Vagina (tissue), 2 donors: ENCODE measurements around the gene UBAP2L. TPM values are rescaled to one million over a fixed set of nuclear protein-coding genes. Genes with fewer than 3 reads are reported as not detected.
A peak's percentile ranks its signal among the peaks of the same experiment; 100 is the strongest.

Experiments used
- DNase-seq, 2 donors: peaks; one replicate each; pipeline ENCODE4 v3.0.0-alpha.2; 2017; ENCODE audit errors: extremely low spot score in 2 of 2
- H3K27ac ChIP-seq: fragments of 200-600 bp; sonication (generic); one replicate; pipeline ENCODE4 v1.5.1; 2019
- H3K27me3 ChIP-seq: fragments of 200-600 bp; sonication (generic); one replicate; pipeline ENCODE4 v1.5.1; 2019
- H3K36me3 ChIP-seq, 2 donors: fragments of 200-600 bp; sonication (generic); one replicate each; pipeline ENCODE4 v1.5.1; 2017 to 2019
- H3K4me1 ChIP-seq: fragments of 200-600 bp; sonication (generic); one replicate; pipeline ENCODE4 v1.5.1; 2019
- H3K4me3 ChIP-seq, 2 donors: fragments of 200-600 bp; sonication (generic); 1 replicate in 1 of 2; 2 replicates in 1 of 2; pipeline ENCODE4 v1.5.1; 2016 to 2019
- H3K9me3 ChIP-seq: fragments of 200-600 bp; sonication (generic); one replicate; pipeline ENCODE4 v1.5.1; 2019
- CTCF ChIP-seq, 3 experiments: fragments of 450-650 bp in 2 of 3; fragments of 200-600 bp in 1 of 3; sonication (generic) in 1 of 3; IDR thresholded peaks; one replicate each; pipeline ENCODE4 v1.5.1; 2017 to 2019; ENCODE audit warnings: antibody characterized with exemption in 3 of 3, mild to moderate bottlenecking in 2 of 3, moderate library complexity in 2 of 3
- POLR2A ChIP-seq, 2 donors: fragments of 450-650 bp; IDR thresholded peaks; one replicate each; pipeline ENCODE4 v1.6.1; 2017; ENCODE audit warnings: antibody characterized with exemption in 2 of 2, mild to moderate bottlenecking in 2 of 2, moderate library complexity in 2 of 2
- POLR2AphosphoS5 ChIP-seq, 2 donors: sonication (generic); formaldehyde crosslinking; IDR thresholded peaks; one replicate each; pipeline ENCODE4 v1.9.0; 2017; ENCODE audit warnings: antibody characterized with exemption in 2 of 2, mild to moderate bottlenecking in 2 of 2, low read depth in 1 of 2; ENCODE audit not compliant: insufficient read depth in 1 of 2
- intact Hi-C: fragments of 100-400 bp; cut with DNase I; formaldehyde crosslinking; loops from one replicate; pipeline ENCODE4 v1.15.1; 2023
- total RNA-seq: library from RNA; depleted of rRNA; stranded (reverse); fragments of >200 nt; gene quantifications from one replicate; pipeline ENCODE4 v1.2.3, GENCODE V29; 2016

Gene UBAP2L
- total RNA-seq, result 75.9 TPM

GRCh38 chr1:154220071-154220969 is at the start of gene UBAP2L:
Gene UBAP2L, plus strand, starts transcription at chr1:154220955. Its CDS starts 4,169 bp downstream, at chr1:154225124.
- DNase-seq, result peak; percentile 99 to 100
- Histone ChIP-seq H3K27me3 (no peaks in the 10 kb centered on the region), H3K27ac (peak within 1 kb of the TSS; percentile 100), H3K9me3 (no peaks in the 10 kb centered on the region), H3K4me1 (peaks cover 65% of the 10 kb centered on the region), H3K36me3 (peaks cover 0 to 26% of the 10 kb centered on the region in 2 donors), H3K4me3 (peak within 1 kb of the TSS; percentile 67 to 95)
- TF ChIP-seq CTCF (IDR thresholded peaks at IDR 0.05) (no peak), POLR2A (IDR thresholded peaks at IDR 0.05) (peak in 1 of 2 donors; percentile 76), POLR2AphosphoS5 (IDR thresholded peaks at IDR 0.05; ENCODE audit: insufficient read depth in 1 of 2, low read depth in 1 of 2) (peak; percentile 98 to 100)
- intact Hi-C loops, result loop anchor here (2.0 kb wide), 1 partner anchor 38 kb away; no protein-coding TSS in a partner anchor

GRCh38 chr1:154171223-154171583 is 49.6 kb upstream of the UBAP2L start:
- Histone ChIP-seq H3K27ac (no peak overlapping the region), H3K9me3 (no peaks in the 10 kb centered on the region), H3K36me3 (peaks cover 0 to 90% of the 10 kb centered on the region in 2 donors), H3K4me1 (peaks cover 8% of the 10 kb centered on the region), H3K27me3 (no peaks in the 10 kb centered on the region), H3K4me3 (no peak overlapping the region)
- TF ChIP-seq POLR2A (IDR thresholded peaks at IDR 0.05) (no peak), POLR2AphosphoS5 (IDR thresholded peaks at IDR 0.05; ENCODE audit: insufficient read depth in 1 of 2, low read depth in 1 of 2) (no peak), CTCF (IDR thresholded peaks at IDR 0.05) (no peak)
- intact Hi-C loops, result no loop called here
- DNase-seq, result no peak

- H3K27me3 ChIP-seq, result no peaks in the 10 kb centered on the region
- H3K4me1 ChIP-seq, result peaks cover 15% of the 10 kb centered on the region
- no peak overlapping the region for H3K4me3 ChIP-seq
- intact Hi-C loops, result no loop called here
- DNase-seq, result no peak
- H3K9me3 ChIP-seq, result no peaks in the 10 kb centered on the region
- H3K27ac ChIP-seq, result no peak overlapping the region
- TF ChIP-seq CTCF (IDR thresholded peaks at IDR 0.05), result no peak
- TF ChIP-seq POLR2AphosphoS5 (IDR thresholded peaks at IDR 0.05; ENCODE audit: insufficient read depth in 1 of 2, low read depth in 1 of 2), result no peak
- no peak for TF ChIP-seq POLR2A (IDR thresholded peaks at IDR 0.05)
- H3K36me3 ChIP-seq, result peaks cover 0 to 83% of the 10 kb centered on the region in 2 donors
Measured at GRCh38 chr1:154171880-154172279, 48.9 kb upstream of the UBAP2L start.

GRCh38 chr1:154174654-154175053 is 46.1 kb upstream of the UBAP2L start:
- Histone ChIP-seq H3K9me3 (no peaks in the 10 kb centered on the region), H3K27ac (no peak overlapping the region), H3K4me3 (no peak overlapping the region), H3K27me3 (no peaks in the 10 kb centered on the region), H3K4me1 (peaks cover 43% of the 10 kb centered on the region), H3K36me3 (peaks cover 0 to 55% of the 10 kb centered on the region in 2 donors)
- intact Hi-C loops, result no loop called here
- TF ChIP-seq POLR2A (IDR thresholded peaks at IDR 0.05) (no peak), CTCF (IDR thresholded peaks at IDR 0.05) (no peak), POLR2AphosphoS5 (IDR thresholded peaks at IDR 0.05; ENCODE audit: insufficient read depth in 1 of 2, low read depth in 1 of 2) (no peak)
- no peak for DNase-seq

DNA sequence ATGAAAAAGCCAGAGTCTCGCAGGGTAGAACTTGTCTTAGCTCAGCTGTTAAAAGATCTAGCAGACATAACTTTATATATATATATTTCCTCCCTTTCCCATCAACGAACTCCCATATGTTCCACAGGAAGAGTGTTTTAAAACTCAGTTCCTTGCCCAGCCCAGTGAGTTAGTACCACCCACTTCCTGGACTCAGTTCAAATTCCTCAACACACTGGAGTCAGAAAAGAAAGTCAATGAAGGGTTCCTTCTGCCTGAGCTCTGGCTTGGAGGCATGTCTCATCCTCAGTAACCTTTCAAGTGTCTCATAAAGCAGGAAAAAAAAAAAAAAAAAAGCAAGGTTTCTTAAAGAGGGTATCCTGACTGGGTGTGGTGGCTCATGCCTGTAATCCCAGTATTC is 44.4 kb upstream of the UBAP2L start:
- no peak for DNase-seq
- Histone ChIP-seq H3K27me3 (no peaks in the 10 kb centered on the region), H3K4me1 (peaks cover 60% of the 10 kb centered on the region), H3K36me3 (peaks cover 0 to 39% of the 10 kb centered on the region in 2 donors), H3K27ac (no peak overlapping the region), H3K4me3 (no peak overlapping the region), H3K9me3 (no peaks in the 10 kb centered on the region)
- no peak for TF ChIP-seq CTCF (IDR thresholded peaks at IDR 0.05)
- no peak for TF ChIP-seq POLR2A (IDR thresholded peaks at IDR 0.05)
- TF ChIP-seq POLR2AphosphoS5 (IDR thresholded peaks at IDR 0.05; ENCODE audit: insufficient read depth in 1 of 2, low read depth in 1 of 2), result peak in 1 of 2 donors; percentile 25
- intact Hi-C loops, result no loop called here
